ENCODE results near the gene ASNSD1.
"Not testable (repeated sequence)": the region's sequence is repeated elsewhere in the genome, so short reads cannot be mapped to it uniquely, and the experiment has no call there.

Gene ASNSD1

DNA sequence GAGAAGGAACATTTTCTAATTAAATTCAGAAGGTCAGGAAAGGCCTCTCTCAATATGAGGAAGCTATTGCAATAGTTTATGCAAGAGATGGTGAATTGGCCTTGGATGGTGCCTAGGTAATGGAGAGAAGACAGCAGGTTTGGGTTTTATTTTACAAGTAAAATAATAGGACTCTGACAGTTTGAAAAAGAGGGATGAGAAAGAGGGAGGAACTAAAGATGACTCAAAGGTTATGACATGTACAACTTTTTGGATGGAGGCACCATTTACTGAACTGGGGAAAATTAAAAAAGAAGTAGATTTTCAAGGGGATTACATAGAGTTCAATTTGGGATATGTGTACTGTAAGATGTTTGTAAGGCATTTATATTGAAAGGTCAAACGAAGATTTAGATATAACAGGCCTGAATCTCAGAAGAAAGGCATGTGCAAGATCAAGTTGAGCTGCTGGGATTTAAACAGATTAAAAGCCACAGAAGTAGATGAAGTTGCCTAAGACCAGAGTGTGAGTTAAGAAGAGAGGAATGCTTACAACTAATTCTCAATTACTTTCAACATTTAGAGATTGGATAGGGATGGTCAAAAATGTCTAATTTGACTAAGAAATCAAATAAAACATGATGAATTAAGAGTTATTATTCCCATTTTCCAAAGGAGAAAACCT, 12.3 kb upstream of the ASNSD1 start:
- DNase-seq (ENCODE audit: low read depth) = no peak

DNA sequence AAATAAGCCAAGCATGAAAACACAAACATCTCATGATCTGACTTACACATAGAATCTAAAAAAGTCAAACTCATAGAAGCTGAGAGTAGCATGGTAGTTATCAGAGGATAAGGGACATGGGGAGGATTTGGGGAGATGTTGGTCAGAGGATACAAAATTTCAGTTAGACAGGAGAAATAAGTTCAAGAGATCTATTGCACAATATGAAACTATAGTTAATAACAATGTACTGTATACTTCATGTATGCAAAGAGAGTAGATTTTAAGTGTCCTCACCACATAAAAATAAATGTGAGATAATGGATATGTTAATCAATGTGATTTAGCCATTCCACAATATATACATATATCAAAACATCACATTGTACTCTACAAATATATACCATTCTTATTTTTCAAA, 10.0 kb upstream of the ASNSD1 start:
- DNase-seq (ENCODE audit: low read depth) = no peak

DNA sequence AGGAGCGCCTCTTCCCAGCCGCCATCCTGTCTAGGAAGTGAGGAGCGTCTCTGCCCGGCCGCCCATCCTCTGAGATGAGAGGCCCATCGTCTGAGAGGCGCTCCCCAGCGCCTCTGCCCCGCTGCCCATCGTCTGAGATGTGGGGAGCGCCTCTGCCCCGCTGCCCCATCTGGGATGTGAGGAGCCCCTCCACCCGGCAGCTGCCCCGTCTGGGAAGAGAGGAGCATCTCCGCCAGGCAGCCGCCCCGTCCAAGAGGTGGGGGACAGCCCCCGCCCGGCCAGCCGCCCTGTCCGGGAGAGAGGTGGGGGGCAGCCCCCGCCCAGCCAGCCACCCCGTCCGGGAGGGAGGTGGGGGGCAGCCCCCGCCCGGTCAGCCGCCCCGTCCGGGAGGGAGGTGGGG, 7.8 kb upstream of the ASNSD1 start:
- not testable (repeated sequence) for DNase-seq (ENCODE audit: low read depth)

DNA sequence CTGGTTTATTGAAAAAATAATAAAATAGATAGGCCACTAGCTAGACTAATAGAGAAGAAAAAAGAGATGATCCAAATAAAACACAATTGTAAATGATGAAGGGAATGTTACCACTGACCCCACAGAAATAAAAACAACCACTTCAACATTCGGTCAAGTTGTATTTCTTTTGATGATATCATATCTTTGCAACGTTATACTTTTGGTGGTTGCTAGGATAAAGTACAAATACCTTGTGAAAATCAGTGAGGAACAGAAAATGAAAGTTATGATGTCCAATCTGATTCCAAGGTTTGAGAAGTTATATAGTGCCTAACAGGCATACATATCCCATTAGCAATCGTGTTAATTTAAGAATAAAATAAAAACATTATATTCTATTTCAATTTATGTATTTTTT, 6.6 kb upstream of the ASNSD1 start:
- no peak for DNase-seq (ENCODE audit: low read depth)

DNA sequence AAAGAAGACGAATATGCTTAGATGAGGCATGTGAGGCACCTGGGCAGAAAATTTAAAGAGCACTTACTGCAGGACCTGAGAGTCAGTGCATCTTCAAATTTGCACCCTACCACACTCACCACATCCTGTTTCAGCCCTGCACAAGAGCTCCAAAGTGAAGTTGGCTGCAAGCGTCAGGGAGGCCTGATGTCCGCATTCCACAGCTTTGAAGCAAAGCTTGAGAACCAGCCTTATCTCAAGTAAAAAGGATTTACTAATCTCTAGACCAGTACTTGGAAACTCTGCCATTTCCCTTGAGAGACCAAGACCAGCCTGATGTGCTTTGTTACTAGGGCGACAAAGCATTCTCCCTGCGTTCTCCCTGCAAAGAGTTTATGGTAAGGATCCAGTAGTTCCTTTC, 3.4 kb upstream of the ASNSD1 start:
- DNase-seq (ENCODE audit: low read depth) = no peak

DNA sequence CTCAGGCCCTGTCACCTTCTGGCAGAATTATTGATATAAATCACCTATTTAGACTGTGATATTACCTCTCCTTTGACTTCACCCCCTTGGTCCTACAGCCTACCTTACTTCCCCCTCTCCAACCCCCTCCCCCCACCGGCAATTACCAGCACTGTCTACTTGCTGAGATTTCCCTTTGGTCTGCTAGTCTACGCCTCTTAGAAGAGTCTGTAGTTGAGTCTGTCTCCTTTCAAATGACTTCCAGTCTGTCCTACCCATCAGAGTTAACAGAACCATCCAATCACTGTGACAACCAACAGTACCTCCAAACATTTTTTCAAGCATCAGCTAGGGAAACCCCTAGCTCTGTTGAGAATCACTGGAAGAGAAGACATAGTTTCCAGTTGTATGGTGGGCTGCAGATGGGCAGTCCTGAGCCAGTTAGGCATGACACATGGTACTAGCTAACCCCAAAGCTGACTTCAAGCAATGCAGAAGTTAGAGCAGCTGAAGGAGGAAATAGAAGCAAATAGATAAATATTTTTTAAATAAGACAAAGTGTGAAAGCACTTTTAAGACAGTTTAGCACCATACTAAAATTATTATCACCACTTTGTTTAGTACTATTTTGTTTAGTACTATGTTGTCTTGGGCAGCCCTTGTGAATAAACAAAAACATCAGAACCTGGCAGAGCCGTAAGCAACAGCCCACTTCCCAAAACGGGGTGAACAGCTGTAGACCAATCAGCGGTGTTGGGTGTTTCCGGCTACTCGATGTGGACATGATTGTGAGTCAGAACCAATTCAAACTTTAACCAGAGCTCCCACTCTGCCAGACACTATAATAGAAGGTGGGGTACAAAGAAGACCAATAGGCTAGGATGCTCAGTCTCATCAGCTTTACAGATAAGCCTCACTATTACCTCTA, 2.7 kb upstream of the ASNSD1 start:
- no peak for DNase-seq (ENCODE audit: low read depth)

DNA sequence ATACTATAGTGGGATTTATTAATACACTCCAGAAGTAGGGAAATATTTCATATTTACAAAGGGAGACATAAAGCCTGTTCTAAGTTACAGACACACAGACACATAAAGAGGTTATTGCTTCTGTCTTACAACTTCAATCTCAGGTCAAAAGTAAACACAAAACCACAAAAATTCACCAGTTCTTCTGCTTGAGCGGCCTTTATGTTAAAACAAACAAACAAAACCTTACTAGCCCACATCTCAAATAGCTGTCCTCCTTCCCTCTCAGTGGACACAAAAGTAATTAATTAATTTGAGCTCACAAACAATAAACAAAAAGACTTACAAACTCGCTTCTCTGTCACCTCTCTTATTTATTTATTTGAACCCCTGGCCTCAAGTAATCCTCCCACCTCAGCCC, 1.5 kb upstream of the ASNSD1 start:
- DNase-seq (ENCODE audit: low read depth) = no peak

DNA sequence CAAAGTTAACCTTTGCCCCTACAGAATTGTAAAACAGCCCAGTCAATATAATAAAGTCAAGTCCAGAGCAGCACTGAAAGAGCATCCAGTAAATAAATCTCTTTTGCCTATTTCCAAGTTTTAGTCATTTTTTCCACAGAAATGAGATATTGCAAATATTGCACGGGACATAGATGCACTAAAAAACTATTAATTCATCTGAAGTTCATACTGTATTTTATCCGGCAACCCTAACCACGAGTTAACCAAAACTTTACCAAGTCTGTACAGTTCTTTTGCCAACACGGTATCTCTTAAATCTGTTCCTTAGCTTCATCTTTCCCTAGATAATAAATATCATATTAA, 484 bp upstream of the ASNSD1 start:
- DNase-seq (ENCODE audit: low read depth) = no peak

DNA sequence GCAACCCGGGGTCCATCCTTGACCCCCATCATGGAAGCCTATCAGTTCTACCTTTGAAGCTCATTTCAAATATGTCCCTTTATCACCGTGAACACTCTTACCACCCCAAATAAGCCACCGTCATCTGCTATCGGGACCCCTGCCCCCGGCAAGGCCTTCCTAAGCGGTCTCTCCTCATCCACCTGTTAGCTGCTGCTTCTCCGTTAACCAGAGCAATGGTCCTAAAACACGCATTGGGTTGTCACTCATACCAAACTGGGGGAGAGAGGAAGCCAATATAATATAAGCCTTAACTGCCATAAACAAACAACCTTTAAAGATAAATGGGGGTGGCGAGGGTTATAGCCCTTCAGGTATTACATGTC, 680 bp downstream of the ASNSD1 start:
- DNase-seq (ENCODE audit: low read depth) = no peak

DNA sequence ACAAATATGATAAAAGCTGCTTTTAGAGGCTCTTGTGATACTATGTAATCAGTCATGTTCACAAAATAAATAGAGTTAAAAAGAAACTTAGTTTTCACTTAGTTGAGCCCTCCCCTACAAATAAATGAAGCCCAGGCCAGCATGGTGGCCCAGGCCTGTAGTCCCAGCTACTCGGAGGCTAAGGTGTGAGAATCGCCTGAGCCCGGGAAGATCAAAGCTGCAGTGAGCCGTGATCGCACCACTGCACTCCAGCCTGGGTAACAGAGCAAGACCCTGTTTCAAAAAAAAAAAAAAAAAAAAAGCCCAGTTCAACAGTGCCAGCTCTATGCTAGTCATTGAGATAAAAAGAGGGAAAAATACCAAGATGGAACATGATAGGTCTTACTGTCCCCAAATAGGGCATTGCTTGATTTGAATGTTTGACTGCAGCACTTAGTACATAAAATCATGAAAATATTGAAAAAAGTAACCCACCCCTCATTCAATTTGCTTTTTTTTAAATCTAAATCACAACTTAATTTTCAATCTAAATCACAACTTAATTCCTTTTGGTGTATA, 1.5 kb downstream of the ASNSD1 start:
- DNase-seq (ENCODE audit: low read depth) = no peak

DNA sequence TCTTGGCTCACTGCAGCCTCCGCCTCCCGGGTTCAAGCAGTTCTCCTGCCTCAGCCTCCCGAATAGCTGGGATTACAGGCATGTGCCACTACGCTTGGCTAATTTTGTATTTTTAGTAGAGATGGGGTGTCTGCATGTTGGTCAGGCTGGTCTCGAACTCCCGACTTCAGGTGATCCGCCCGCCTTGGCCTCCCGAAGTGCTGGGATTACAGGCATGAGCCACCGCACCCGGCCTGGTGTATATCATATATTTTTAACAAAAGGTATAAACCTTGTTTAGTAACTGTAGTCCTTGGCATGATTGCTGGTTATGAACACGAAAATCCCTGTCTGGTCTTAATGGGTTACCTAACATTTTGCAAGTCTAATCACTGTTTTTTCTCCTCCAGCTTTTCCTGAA, 2.1 kb downstream of the ASNSD1 start:
- not testable (repeated sequence) for DNase-seq (ENCODE audit: low read depth)

DNA sequence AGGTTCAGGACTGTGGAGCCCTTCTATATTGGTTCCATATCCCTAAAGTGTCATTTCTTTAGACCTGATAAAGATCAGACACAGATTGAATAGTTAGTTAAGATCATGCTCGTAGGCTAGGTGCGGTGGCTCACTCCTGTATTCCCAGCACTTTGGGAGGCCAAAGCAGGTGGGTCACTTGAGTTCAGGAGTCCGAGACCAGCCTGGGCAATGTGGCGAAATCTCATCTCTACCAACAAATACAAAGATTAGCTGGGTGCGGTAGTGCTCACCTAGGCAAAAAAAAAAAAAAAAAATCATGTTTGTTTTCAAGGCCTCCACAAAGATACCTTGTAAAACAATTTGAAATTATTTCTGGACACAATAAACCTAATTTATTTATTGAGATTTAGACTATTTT, 8.7 kb downstream of the ASNSD1 start:
- no peak for DNase-seq (ENCODE audit: low read depth)

DNA sequence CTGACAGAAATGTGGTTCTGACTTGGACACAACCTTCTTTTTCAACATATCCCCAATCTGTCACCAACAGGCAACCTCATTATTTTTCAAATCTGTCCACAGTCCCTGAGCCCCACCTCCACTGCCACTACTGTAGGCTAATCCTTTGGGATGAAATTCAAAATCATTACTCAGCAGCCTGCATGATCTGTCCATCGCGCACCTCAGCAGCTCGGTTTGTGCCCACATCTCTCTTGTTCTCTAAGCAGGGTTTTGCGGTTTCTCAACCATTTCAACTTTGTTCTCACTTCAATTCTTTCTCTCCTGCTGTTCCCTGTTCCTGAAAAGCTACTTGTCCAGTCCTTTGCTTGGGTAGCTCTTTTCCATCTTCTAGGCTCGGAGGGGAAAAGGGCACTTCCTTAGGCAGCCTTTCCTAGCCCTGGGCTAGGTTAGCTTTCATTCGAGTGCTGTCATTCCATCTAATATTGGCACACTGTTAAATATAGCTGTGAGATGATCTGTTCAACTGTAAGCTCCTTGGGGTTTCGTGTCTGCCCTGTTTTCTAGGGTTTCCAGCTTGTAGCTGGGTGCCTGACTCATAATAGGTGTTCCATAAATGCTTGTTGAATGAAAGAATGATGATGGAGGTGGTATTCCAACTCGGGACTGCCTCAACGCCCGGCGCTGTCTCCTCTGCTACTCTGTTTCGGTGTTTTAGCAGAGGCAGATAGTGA, 12.6 kb downstream of the ASNSD1 start:
- no peak for DNase-seq (ENCODE audit: low read depth)

DNA sequence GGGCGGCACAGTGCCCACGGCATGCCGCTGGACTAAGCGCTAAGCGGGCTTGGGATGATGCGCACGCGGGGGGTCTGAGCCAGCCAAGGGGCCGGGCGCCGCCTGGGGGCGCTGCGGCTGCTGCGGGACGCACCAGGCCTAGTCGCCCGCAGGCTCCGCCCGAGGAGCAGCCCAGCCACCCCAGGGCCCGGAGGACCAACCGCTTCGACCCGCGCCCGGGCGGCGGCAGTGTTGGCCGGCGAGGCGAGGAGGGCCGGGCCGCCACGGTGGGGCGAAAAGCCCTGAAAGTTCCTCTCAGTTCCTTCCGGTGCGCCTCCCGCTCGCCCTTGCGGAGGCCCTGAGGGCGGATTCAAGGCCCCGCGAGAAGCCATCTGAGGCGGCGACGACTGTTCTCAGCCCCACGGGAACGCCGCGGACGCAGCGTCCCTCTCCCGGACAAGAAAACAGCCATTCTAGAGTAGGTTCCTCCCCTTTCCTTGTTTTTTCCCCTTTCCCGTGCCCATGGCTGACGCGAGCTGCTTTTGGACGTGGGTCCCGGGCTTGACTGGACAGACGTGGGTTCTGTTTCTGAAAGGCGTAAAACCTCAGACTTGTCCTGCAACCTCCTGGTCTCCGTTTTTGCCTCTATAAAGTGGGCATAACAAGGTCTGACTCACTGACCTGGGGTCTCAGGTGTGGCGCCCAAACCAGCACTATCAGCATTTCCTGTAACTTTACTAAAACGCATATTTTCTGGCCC, 13.3 kb downstream of the ASNSD1 start, which contains the start of gene ANKAR:
Gene ANKAR, plus strand, starts transcription at position 297 of the 739 bp plus-strand sequence. CDS start 1,821 bp downstream, outside the sequence.
- peak; percentile 68 for DNase-seq (ENCODE audit: low read depth)

DNA sequence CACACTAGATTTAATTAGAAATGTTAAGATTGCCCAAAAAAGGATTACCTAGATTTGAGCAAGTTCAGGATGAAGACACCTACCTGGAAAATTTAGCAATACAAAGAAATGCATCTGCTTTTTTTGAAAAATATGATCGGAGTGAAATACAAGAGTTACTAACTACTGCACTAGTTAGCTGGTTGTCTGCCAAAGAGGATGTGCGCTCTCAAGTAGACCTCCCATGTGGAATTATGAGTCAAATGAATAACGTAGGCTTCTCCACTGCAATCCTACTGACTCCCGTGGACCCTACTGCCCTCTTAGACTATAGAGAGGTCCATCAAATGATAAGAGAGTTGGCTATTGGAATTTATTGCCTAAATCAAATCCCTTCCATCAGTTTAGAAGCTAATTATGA, 15.2 kb downstream of the ASNSD1 start:
- DNase-seq (ENCODE audit: low read depth) = no peak

DNA sequence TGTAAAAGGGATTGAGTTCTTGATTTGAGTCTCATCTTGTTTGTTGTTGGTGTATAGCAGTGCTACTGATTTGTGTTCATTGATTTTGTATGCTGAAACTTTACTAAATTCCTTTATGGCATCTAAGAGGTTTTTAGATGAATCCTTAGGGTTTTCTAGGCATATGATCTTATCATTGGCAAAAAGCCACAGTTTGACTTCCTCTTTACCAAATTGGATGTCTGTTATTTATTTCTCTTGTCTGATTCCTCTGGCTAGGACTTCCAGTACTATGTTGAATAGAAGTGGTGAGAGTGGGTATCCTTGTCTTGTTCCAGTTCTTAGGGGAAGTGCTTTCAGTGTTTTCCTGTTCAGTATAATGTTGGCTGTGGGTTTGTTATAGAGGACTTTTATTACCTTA, 18.0 kb downstream of the ASNSD1 start:
- no peak for DNase-seq (ENCODE audit: low read depth)

DNA sequence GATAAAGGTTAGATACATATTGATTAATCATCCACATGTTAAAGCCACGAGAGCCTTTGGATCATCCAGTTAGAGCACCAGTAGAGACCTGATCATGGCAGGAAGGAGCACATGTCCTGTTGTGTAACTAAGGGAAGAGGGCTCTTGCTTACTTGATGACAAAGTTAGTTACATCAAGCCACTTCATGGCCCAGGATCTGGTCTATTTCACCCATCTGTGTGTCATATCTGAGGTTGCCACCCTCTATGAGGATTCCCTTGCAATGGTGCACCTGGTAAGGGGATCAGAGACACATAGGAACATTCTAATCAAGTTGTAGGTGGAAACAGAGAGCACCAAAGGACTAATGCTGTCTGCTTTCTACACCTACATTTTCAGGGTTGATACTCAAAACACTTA, 19.9 kb downstream of the ASNSD1 start:
- DNase-seq (ENCODE audit: low read depth) = no peak

DNA sequence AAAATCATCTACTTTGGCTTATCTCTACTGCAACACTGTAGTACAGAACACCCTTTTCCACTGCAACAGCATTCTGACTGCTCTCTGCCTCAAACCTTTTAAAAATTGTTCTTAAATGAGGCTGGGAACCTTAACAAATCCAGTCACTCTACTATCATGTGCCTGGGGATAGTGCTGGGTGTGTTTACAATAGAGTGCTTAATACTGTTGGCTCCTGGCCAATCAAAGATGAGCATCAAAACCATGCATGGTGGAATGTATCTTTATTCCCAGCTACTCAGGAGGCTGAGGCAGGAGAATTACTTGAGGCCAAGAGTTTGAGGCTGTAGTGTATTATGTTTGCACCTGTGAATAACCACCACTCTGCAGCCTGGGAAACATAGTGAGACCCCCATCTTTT, 20.6 kb downstream of the ASNSD1 start:
- DNase-seq (ENCODE audit: low read depth) = no peak

DNA sequence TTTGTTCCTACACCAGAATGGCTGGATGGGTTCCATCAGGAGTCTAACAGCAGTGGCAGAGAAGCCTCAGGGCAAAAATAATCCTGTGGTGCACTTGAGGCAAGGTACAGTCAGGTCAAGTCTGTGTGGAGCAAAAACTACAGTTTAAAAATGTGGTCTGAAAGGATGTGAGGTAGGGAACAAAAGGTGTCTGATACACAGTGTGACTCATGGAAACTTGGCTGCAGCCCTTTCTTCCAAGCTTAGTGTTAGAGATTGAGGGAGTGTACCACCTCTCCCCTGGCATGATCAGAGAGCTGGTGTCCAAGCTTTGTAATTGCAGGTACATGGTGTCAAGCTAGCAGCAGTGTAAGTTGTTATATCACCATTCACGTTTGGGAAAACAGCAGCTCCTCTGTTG, 22.1 kb downstream of the ASNSD1 start:
- no peak for DNase-seq (ENCODE audit: low read depth)

DNA sequence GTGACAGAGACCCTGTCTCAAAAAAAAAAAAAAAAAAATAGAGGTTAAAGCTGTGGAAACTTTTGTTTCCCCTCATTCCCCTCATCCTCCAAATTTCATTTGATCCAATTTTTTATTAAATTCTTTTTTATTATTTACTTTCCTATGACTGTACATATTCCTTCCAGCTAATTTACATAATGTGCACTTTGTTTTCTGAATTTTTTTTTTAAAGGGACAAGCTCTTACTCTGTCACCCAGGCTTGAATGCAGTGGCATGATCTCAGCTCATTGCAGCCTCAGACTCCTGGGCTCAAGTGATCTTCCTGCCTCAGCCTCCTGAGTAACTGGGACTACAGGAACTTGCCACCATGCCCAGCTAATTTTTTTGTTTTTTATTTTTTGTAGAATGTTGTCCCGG, 23.6 kb downstream of the ASNSD1 start:
- no peak for DNase-seq (ENCODE audit: low read depth)

DNA sequence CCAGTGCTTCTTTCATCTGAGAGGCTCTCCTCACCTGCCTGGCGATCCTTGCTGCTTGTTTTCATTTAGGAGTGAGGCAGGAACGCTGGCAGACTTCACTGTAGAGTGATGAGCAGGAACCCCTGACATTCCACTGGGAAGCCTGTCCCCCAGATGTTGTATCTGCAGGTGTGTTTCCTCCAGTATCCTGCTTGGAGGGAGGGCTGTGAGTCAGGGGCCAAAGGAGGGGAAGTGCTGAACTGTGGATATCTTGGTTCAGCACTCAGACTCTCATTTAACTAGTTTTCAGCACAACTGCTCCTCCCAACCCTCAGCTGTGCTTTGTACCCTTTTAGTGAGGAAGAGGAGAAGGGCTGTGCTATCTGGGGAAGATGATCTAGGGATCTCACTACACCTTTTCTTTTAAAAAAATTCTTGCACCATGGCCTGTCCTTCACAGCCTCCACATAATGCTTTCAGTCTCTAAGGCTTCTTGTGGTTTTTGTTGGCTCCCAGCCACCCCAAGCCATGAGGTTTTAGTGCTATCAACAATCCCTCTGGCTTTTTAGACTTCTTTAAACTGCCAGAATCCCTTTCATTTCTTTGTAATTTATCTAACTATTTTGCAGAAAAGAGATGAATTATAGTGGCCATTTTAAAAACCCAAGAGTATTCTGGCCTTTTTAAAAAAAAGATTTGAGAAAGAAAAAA, 24.4 kb downstream of the ASNSD1 start:
- no peak for DNase-seq (ENCODE audit: low read depth)

All from activated T-cell treated with anti-CD3 and anti-CD28 coated beads for 1 hour (primary cell).